ENCODE results near the gene PSMA4. TPM values are rescaled to one million over a fixed set of nuclear protein-coding genes. Genes with fewer than 3 reads are reported as not detected.

Gene PSMA4
- total and polyA plus RNA-seq, 2 of the 8 experiments (the other 6 are each of a cell fraction or from before 2014, with no cell fraction given): 348 to 445 TPM

GRCh38 chr15:78536134-78536533 lies 4.1 kb upstream of the PSMA4 start:
- POLR2A ChIA-PET (ENCODE audit: partially characterized antibody): interaction anchor here (0.6 to 0.7 kb wide), 2 partner anchors 39 to 317 kb away, joined by 3 to 5 read pairs; no protein-coding TSS in a partner anchor

More at GRCh38 chr15:78536134-78536533, 4.1 kb upstream of the PSMA4 start:
- Histone ChIP-seq H2BK5ac (ENCODE audit: low read depth, low read length) (no peak overlapping the region), H3K18ac (ENCODE audit: extremely low read depth, low read length) (no peak overlapping the region), H4K20me1 (replicated peaks in 1 of 2; ENCODE audit: control insufficient read depth in 1 of 2, insufficient read depth in 2 of 2, low read length in 2 of 2) (no peaks in the 10 kb centered on the region), H2AFZ (ENCODE audit: low read length) (no peak overlapping the region), H3K56ac (replicated peaks; ENCODE audit: insufficient read length, low read depth, low read length) (no peak overlapping the region), H3K9ac (replicated peaks in 1 of 4; ENCODE audit: extremely low read depth in 1 of 4, low read depth in 3 of 4, low read length in 3 of 4) (no peak overlapping the region), H2BK12ac (ENCODE audit: low read depth, low read length) (no peak overlapping the region), H3K79me2 (ENCODE audit: control insufficient read depth in 1 of 2, insufficient read depth in 2 of 2, low read length in 2 of 2) (peaks cover 0 to 5% of the 10 kb centered on the region in 2 experiments; a peak in 2 of 4 replicates), H2BK20ac (ENCODE audit: low read length) (no peak overlapping the region), H3K27ac (ENCODE audit: low read depth, low read length) (no peak overlapping the region), H3K4me1 (replicated peaks in 1 of 4; ENCODE audit: control insufficient read depth in 3 of 4, insufficient read depth in 4 of 4, low read length in 3 of 4) (no peaks in the 10 kb centered on the region; a peak in 2 of 7 replicates), H4K8ac (ENCODE audit: extremely low read depth, insufficient read depth, low read length) (no peak overlapping the region), H2BK120ac (replicated peaks; ENCODE audit: low read depth, low read length) (no peak overlapping the region), H3K23ac (ENCODE audit: insufficient read length) (no peak overlapping the region), H3K4me3 (ENCODE audit: extremely low read depth in 1 of 4, insufficient read depth in 2 of 4, low read depth in 3 of 4, low read length in 4 of 4) (no peak overlapping the region), H3K14ac (ENCODE audit: insufficient read length) (no peak overlapping the region), H4K5ac (ENCODE audit: insufficient read length, low read depth, low read length) (no peak overlapping the region), H2BK15ac (ENCODE audit: low read length) (no peak overlapping the region), H3K36me3 (ENCODE audit: control insufficient read depth in 2 of 4, insufficient read depth in 4 of 4, low read length in 3 of 4) (no peaks in the 10 kb centered on the region), H3K27me3 (replicated peaks in 1 of 4; ENCODE audit: control insufficient read depth in 3 of 4, extremely low read depth in 1 of 4, insufficient read depth in 3 of 4, low read length in 3 of 4) (no peaks in the 10 kb centered on the region), H3K79me1 (ENCODE audit: low read depth, low read length) (no peaks in the 10 kb centered on the region; the same call in 1 of the 2 replicates), H4K91ac (replicated peaks; ENCODE audit: insufficient read length, low read length) (no peak overlapping the region), H3K4me2 (ENCODE audit: insufficient read depth in 1 of 2, low read depth in 2 of 2, low read length in 2 of 2) (no peak overlapping the region), H3K9me3 (ENCODE audit: insufficient read depth in 2 of 2, low read depth in 1 of 2, low read length in 1 of 2) (no peaks in the 10 kb centered on the region), H2AK5ac (ENCODE audit: low read depth, low read length) (no peak overlapping the region), H3K23me2 (ENCODE audit: low read depth, low read length) (peaks cover 1% of the 10 kb centered on the region; the same call in 1 of the 2 replicates), H3K4ac (replicated peaks; ENCODE audit: insufficient read length, low read depth, low read length) (no peak overlapping the region)
- DNase-seq (ENCODE audit: low read depth in 1 of 2, low spot score in 2 of 2) (no peak), FAIRE-seq (no peak)
- TF ChIP-seq SP2 (IDR thresholded peaks at IDR 0.05; ENCODE audit: low read length) (no peak), HDAC2 (IDR thresholded peaks at IDR 0.05; ENCODE audit: borderline replicate concordance in 1 of 2, low read depth in 2 of 2, low read length in 2 of 2) (no peak), EP300 (IDR thresholded peaks at IDR 0.05; ENCODE audit: borderline replicate concordance in 1 of 2, low read depth in 2 of 2, low read length in 2 of 2) (no peak), SRF (IDR thresholded peaks at IDR 0.05; ENCODE audit: low read depth, low read length) (no peak), SUZ12 (IDR thresholded peaks at IDR 0.05; ENCODE audit: low read length) (no peak), HDAC6 (IDR thresholded peaks at IDR 0.05; ENCODE audit: low read depth, low read length) (no peak), RBBP5 (IDR thresholded peaks at IDR 0.05; ENCODE audit: borderline replicate concordance, low read depth, low read length) (no peak), RXRA (IDR thresholded peaks at IDR 0.05; ENCODE audit: insufficient read depth, low read depth, low read length) (no peak), CBX5 (IDR thresholded peaks at IDR 0.05; ENCODE audit: low read depth, low read length) (no peak)
- WGBS, 2 experiments (ENCODE audit: extremely low coverage in 1 of 2, insufficient coverage in 1 of 2, insufficient read length in 1 of 2, insufficient replicate concordance in 2 of 2, low coverage in 1 of 2, low lambda C conversion rate in 2 of 2, missing lambda C conversion rate in 1 of 2): 95% methylated on average over 1 of the region's 1 CpG; no CpG with 5 or more reads in 1 of the 2 experiments
- CTCF ChIA-PET (ENCODE audit: partially characterized antibody): no interaction called here

Data from H1 (cell line).